GM19324 (cell line): Measurements from ENCODE around the gene SLC6A9.

Experiments
- ATAC-seq: cut with Tn5 transposase; IDR thresholded peaks from one replicate; pipeline ENCODE4 v1.9.1; 2021; ENCODE audit warnings: mild to moderate bottlenecking, moderate library complexity; ENCODE audit not compliant: unreplicated experiment, low FRiP score

SLC6A9 gene

DNA sequence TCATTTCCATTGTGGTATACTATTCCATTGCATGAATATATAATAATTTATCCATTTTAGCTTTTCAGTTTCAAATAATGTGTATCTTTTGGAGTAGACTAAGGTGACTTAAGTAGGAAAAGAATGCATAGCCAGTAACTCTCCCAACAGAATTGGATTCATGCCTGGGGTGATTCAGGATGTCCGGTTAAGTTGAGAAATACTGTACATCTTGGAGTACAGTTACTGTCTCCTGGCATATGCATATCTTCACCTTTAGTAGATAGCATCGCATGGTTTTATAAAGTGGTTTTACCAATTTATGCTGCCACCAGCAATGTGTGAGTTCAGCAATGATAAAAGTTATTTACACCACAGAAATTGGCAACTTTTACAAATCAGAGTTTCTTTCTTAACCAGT, 18.6 kb upstream of the SLC6A9 start:
- ATAC-seq: no peak

GRCh38 chr1:44048532-44049215, 17.4 kb upstream of the SLC6A9 start:
- no peak for ATAC-seq

DNA sequence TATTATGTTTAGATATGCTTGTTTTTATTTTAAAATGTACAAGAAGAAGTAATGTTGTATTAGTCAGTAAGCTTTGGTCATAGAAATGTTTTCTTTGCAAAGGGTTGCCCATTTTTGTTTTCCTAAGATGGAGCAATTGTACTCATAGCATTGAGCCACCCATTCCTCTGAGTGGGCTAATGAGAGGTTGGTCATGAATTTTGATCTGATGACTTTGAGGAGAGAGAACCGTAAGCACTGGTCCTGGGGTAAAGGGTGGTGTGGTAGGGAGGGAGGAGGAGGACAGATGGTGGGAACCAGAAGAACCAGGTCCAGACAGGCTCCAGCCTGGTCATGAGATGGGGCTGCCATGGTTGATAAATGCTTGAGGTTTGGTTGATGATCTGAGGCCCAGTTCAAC, 15.9 kb upstream of the SLC6A9 start:
- ATAC-seq: no peak

GRCh38 chr1:44045064-44045463, 13.8 kb upstream of the SLC6A9 start:
- no peak for ATAC-seq

DNA sequence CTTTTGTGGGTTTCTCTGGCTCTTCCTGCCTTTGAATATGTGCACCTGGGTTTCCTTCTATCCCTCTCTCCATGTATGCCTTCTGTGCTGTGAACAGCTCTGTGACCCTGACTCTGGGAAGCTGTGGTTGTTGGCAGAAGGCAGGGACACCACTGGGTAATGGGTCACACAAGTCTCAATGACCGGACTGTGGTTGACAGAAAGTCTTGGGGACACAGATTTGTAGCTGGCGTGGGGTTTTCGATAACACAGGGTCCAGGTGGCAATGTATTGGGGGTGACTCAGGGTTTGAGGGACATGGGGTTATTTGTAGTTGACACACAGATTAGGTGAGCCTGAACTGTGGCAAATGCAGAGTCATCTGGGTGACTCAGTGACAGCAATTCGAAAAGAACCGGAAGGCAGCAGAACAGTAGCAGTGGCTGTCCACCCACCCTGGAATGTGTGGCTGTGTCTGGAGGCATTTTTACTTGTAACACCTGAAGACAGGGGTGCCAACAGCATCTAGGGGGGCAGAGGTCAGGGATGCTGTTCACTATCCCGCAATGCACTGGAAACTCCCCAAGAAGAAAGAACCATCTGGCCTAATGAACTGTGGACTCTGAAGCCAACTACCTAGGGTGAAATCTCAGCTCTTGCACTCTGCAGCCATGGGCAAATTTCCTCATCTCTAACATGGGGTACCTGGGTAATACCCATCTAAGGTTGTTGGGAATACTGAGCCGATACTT, 13.0 kb upstream of the SLC6A9 start:
- ATAC-seq: no peak

- no peak for ATAC-seq
Observed at GRCh38 chr1:44043176-44044070, 12.2 kb upstream of the SLC6A9 start.

- no peak for ATAC-seq
Observed at GRCh38 chr1:44040846-44041245, 9.6 kb upstream of the SLC6A9 start.

- ATAC-seq: no peak
Observed at GRCh38 chr1:44040418-44040817, 9.2 kb upstream of the SLC6A9 start.

DNA sequence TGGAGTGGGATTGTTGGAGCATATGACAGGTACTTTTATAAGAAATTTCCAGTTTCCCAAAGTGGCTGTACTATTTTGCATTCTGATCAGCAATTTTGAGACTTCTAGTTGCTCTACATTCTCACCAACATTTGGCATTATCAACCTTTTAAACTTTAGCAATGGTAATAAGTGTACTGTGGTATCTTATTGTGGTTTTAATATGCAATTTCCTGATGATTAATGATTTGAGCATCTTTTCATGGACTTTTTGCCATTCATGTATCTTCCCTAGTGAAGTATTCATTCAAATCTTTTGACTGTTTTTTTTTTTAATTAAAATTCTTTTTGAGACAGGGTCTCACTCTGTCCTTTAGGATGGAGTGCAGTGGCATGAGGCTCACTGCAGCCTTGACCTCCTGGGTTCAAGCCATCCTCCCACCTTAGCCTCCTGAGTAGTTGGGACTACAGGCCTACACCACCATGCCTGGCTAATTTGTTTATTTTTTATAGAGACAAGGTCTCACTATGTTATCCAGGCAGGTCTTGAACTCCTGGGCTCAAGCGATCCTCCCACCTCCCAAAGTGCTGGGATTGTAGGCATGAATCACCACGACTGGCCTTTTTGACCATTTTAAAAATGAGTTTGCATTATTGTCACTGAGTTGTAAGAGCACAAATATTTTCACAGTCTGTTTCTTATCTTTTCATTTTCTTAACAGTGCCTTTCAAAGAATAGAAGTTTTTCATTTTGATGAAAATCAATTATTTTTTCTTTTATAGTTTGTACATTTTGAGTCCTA, 7.8 kb upstream of the SLC6A9 start:
- ATAC-seq: no peak

DNA sequence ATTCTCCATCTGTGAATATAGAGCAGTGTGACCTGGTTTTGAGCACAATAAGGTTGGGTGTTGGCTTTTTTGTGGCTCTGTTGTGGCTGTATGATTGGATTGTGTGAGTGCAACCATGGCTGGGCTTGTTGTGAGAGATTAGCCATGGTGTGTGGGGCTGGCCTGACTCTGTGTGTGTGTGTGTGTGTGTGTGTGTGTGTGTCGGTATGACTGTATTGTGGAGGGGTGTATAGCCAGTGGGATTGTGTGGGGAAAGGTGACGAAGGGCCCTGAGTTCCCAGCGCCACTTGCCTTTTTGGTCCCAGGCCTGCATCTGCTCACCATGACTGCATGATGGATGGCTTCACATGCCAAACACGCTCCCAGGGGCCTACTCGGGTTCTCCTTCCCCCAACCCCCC, 5.9 kb upstream of the SLC6A9 start:
- ATAC-seq: no peak

DNA sequence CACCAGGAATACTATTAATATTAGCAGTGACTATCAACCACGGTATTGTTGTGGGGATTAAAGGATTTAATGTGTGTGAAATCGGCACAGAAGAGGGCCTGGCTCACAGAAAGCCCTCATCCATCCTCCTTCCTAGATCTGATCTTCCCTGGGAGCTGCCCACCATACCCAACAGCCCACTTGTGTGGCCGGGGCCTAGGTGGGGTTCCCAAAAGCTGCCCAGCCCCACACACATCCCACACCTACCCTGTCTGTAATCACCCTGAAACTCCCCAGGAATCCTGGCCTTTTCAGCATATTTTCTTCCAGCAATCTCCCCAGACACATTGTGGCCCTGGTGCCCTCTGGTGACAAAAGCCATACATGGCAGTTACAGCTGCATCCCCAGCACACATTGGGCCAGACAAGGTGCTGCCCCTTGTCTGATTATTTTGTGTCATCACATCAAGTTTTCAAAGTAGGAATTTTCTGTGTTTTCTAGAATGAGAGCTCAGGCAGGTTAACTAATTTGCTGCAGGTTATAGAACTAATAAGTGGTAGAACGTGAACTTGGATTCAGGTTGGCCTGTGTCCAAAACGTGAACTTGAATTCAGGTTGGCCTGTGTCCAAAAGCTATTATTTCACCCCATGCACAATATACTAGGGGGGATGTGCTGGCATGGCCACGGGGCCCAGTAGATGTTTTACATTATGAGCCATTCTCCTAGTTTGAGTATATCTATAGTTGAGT, 5.3 kb upstream of the SLC6A9 start:
- no peak for ATAC-seq

DNA sequence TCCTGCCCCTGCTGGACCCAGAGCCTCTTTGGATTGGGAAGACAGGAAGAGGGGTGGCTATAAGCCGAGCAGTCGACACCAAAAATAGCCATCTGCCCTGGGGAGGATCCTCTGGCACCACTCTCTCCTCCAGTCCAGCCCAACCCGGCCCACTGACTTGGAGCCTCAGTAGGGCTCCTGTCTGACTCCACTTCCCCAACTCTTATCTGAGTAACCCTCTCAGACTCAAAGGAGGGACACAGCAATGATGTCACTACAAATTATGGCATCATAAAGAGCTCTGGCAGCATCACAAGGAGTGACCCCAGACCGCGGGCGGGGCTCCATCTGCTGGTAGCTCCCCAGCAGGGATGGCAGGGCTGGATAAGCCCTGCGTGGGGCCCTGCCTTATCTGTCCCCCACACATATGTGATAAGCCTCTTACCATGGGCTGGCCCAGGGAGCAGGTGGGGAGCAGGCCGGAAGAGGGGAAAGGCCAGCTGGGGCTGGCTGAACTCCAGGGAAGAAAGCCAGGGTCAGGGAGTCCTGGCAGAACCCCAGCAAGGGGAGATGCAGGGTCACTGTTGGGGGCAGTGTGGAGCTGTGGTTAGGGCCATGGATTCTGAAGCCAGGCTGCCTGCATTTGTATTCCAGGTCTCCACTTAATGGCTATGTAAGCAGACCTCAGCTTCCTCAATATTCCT, 4.6 kb upstream of the SLC6A9 start:
- no peak for ATAC-seq

- ATAC-seq: no peak
Observed at GRCh38 chr1:44034976-44035716, 3.9 kb upstream of the SLC6A9 start.

GRCh38 chr1:44034423-44034822, 3.2 kb upstream of the SLC6A9 start:
- no peak for ATAC-seq

DNA sequence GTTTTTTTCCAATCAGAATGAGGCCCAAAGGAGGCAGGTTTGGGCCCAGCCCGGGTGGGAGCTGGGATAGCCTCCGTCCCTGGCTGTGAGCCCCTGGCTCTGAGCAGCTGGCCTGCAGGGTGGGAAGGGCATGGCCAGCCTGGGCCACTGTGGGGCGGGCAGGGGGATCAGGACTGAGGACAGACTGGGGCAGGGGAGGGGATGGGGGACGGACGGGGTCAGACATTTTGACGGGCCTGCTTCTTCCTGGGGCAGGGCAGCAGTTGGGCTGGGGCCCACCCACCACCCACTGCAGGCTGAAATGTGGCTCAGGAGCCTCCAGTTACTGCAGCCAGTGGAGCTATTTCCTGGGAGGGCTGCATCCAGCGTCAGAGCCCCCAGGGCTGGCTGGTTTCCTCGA, 2.5 kb upstream of the SLC6A9 start:
- no peak for ATAC-seq

DNA sequence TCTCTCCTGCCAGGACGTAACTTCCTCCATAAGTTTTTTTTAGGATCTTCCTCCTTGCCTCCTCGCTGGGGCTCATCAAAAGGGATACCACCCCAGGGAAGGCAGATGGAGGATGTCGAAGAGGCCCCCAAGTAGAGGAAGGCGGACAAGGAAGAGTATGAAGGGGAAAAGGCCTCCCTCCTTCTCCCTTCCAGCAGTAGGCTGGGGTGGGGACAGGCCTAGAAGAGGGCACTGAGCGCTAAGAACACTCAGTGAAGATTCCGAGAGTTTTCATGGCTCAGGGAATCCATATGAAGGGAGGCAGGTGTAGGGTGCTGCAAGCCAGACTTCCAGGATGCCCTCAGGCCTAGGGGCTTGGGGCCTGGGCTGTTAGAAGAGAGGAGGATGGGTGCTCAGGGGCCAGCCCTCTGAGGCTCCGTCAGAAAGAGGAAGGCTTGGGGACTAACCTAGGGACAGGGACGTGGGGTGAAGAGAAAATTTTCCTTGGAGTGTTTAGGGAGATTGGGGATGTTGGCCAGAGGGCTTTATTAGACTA, 1.8 kb upstream of the SLC6A9 start:
- no peak for ATAC-seq

DNA sequence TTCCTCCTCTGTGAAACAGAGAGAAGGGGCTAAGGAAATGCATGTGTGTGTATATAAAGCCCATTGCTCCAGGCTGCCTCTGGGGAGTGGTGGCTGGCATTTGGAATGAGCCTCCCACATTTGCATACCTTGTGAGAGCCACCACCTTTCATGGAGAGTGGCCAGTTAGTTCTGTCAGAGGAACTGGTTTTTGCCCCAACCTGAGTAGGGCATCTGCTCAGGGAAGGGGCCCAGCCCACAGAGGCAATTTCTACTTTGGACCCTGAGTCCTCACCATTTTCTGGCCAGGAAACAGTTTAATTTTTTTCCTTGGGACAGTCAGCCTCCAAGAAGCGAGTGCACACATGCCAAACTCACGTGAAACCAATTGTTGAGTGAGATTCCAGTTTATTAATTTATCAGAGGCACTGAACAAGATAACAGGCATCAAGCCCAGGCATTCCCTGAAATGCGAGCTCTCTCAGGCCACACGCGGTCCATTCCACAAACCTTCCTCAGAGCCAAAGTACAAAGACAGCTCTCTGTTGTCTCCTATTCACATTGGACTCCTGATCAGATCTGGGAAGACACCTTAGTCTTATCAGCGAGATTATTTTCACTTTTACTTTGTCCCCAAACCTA, 1.0 kb upstream of the SLC6A9 start:
- no peak for ATAC-seq
